CD4-positive, alpha-beta T cell treated with Interleukin-6 at 100 ng/mL for 8 hours (primary cell): ENCODE results near the gene MAP3K15.
A peak's percentile ranks its signal among the peaks of the same experiment; 100 is the strongest.

Experiments
- DNase-seq: peaks from one replicate; pipeline ENCODE4 v3.0.0-alpha.2; 2020; ENCODE audit warnings: mixed read lengths, low spot score

Gene MAP3K15, protein sequence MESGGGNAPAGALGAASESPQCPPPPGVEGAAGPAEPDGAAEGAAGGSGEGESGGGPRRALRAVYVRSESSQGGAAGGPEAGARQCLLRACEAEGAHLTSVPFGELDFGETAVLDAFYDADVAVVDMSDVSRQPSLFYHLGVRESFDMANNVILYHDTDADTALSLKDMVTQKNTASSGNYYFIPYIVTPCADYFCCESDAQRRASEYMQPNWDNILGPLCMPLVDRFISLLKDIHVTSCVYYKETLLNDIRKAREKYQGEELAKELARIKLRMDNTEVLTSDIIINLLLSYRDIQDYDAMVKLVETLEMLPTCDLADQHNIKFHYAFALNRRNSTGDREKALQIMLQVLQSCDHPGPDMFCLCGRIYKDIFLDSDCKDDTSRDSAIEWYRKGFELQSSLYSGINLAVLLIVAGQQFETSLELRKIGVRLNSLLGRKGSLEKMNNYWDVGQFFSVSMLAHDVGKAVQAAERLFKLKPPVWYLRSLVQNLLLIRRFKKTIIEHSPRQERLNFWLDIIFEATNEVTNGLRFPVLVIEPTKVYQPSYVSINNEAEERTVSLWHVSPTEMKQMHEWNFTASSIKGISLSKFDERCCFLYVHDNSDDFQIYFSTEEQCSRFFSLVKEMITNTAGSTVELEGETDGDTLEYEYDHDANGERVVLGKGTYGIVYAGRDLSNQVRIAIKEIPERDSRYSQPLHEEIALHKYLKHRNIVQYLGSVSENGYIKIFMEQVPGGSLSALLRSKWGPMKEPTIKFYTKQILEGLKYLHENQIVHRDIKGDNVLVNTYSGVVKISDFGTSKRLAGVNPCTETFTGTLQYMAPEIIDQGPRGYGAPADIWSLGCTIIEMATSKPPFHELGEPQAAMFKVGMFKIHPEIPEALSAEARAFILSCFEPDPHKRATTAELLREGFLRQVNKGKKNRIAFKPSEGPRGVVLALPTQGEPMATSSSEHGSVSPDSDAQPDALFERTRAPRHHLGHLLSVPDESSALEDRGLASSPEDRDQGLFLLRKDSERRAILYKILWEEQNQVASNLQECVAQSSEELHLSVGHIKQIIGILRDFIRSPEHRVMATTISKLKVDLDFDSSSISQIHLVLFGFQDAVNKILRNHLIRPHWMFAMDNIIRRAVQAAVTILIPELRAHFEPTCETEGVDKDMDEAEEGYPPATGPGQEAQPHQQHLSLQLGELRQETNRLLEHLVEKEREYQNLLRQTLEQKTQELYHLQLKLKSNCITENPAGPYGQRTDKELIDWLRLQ (N-terminal part only)

DNA sequence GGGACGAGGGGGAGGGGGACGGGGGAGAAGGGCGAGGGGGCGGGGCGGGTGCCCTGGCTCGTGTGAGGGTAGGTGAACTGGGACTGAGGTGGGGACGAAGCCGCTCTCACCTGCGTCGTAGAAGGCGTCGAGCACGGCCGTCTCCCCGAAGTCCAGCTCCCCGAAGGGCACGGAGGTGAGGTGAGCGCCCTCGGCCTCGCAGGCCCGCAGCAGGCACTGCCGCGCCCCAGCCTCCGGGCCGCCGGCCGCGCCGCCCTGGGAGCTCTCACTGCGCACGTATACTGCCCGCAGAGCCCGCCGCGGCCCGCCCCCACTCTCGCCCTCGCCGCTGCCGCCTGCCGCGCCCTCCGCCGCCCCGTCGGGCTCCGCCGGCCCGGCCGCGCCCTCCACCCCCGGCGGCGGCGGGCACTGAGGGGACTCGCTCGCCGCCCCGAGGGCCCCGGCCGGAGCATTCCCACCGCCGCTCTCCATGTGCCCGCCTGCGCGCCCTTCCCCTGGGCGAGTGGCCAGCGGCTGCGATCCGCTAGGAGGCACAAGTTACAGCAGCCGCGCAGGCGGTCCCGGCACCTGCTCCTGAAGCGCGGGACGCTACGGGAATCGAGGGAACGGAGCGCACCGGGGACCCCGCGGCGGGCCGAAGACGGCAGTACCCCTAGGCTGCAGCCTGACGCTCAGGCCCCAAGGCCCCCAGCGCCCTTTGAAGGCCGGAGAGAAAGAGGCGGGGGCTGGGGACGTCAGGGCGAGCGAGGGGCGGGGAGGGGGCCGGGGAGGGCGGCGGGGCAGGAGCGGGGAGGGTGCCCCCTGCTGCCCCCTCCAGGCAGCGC, at the start of gene MAP3K15:
Gene MAP3K15 (minus strand): TSS at position 718 of the 824 bp plus-strand sequence. CDS start 247 bp downstream, at position 471.
- DNase-seq, result no peak

DNA sequence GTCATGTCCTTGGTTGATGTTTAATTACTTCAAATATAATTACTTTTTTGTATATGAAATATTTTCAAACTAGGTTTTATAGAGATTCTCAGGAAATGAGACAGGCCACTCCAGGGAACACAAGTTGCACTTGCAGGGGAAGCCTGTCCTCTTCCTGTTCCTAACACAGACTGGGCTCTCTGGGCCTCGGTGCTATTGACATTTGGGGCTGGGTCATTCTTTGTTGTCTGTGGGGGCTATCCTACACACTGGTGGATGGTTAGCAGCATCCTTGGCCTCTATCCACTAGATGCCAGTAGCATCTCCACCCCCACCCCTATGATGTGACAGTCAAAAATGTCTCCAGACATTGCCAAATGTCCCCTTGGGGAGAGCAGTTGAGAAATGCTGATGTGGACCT, 49.3 kb upstream of the MAP3K15 start:
- no peak for DNase-seq

DNA sequence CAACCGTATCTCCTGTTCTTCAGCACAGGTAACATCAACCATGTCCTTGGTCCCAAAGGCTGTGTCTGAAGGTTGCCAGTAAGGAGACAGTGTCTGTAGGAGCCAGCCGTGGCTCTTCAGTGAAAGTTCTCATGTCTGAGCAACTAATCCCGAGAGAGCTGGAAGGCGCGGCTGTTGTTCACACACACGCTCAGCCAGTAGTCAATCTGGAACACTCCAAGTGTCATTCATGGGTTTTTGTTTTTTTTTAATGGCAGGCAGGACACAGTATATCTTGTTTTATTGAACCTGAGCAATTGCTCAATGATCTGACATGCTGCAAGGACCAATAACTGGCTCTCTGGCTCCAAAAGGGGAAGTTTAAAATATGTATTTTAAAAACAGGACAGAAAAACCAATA, 48.4 kb upstream of the MAP3K15 start:
- no peak for DNase-seq

DNA sequence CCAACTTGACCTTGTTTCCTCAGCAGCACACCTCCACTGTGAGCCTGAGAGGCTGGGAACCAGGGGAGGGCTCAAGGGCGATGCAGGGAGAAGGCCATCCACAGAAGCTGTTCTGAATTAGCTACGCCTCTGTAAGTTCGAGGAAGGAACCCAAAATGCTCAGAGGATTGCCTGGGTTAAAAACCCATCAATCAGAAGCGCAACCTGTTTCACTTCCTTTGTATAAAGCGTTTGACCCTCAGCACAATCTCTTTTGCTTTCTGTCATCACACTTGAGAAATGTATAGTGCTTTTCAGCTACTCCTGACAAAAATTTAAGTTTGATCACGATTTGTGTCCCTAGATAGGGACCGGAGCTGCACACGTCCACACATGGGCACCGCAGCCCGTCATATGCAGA, 48.0 kb upstream of the MAP3K15 start:
- DNase-seq, result no peak

DNA sequence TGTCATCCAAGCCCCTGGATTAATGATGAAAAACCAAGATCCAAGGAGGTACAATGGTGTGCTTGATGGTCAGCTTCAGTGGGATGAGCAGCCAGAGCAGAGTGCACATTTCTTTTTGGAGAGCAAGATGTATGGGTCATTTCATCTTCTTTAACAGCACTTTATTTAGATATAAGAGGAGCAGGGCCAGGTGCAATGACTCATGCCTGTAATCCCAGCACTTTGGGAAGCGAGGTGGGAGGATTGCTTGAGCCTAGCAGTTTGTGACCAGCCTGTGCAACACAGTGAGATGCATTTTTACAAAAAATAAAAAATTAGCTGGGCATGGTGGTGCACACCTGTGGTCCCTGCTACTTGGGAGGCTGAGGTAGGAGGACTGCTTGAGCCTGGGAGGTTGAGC, 45.3 kb upstream of the MAP3K15 start:
- DNase-seq, result no peak

DNA sequence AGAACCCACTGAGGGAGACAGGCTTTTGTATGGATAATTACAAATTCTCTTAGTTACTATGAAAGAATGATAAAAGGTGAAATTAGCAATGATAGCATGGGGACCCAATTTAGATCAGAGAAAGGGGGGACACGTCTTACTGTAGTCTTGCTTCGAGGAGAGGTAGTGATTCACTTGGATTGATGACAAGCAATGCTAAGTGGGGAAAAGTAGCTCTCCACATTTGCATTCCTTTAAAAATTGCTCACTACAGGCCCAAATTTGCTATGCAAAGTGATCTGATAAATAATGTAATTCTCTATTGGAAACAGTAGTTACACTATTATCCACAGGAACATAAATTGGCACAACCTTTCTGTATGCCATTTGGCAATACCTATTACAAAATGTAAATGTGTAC, 42.5 kb upstream of the MAP3K15 start:
- DNase-seq, result no peak

DNA sequence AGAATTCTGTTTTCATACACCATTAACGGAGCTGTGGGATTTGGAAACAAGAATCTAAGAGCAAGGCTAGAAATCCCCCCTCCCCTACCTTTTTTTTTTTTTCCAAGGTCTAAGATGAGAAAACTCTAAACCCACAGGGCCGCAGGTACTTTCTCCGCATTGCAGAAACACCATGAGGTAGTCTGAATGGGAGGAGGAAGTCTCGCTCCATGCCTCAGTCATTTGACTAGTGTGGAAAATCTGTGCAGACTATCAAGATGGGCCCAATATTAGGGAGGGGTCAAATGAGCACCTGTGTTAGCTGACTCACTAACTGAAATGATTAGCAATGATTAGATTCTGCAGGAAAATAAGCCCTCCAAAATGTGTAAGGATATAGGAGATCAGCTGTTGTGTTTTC, 40.9 kb upstream of the MAP3K15 start:
- DNase-seq, result no peak

DNA sequence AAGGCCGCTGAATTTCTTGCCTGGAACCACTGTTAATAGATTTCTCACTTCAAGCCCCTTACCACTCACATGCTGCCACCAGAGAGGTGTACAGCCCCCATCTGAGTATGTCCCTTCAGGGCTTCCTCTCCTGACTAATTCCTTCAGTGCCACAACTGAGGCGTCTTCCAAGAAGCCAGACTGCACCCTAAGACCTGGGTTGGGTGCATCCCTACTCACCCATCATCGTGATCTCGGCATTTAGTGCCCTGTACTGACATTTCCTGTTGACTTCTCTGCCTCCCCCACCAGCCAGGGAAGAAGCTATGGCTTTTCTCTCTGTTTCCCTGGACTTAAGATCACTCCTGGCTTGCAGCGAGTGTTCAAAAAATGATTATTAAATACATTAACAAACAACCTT, 40.4 kb upstream of the MAP3K15 start:
- no peak for DNase-seq

DNA sequence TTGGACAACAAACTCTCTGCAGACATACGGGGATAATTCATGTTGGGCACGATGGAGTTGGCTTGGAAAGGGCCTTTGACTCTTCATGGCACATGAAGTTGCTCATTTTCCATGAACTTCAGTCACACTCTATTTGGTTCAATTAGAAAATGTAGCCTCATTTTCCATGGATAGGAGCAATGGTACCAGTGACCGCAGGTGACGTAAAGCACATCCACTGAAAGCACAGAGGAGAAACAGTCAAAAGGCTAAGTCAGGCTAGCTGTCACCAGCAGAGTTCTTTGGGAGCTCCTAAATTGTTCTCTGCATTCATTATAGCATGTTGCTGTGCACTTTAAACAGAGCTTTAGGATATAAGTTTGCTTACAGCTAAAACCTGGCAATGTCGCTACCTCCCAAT, 39.9 kb upstream of the MAP3K15 start:
- no peak for DNase-seq

DNA sequence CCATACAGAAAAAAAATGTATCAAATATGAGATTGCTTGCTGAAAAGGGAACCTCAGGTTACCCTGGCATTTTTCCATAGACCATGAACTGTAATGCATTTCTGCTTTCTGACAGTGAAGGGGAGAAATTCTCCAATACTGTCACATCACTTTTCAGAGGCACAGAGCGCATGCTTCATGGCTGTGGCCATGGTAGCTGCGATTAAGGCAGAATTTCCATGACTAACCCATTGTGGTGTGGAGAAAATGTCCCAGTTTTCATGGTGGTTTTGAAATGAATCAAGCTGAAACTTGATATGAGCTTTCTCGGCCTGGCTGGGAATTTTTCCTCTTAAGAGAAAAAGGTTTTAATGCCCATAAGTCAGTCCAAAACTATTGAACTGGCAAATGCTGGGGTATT, 39.5 kb upstream of the MAP3K15 start:
- no peak for DNase-seq

DNA sequence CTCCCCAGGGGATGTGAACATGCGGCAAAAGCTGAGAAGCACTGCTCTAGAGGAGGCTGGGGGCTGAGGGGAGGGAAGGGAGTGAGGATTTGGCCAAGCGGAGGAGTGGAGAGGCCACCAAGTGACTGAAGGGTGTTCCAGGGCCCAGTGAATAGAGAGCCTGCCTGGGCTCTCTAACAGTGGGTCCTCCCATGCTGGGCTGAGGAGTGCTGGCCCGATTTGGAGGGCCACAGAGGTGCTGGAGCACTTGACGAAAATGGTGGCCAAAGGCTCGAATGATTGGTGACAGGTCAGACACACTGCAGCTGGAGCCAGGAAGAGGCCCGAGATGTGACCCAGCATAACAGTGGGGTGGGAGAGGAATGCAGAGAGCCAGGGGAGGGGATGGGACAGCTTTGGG, 37.5 kb upstream of the MAP3K15 start:
- DNase-seq, result no peak

DNA sequence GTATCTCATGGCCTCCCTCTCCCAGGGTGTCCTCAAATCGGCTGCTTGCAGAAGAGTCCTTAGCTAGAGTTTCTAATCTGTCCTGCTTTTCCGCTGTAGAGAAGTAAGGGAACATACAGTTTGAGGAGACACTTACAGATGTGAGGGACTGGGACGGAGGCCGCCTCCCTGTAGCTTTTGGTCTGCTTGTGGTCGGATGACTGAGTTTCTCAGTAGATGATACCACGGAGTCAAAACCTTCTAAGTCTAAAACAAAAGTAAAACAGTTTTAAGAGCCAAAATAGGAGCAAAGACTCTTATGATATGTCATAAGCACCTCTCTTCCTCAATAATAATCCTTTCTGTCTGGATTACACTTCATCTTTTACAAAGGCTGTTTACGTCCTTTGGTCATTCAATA, 34.5 kb upstream of the MAP3K15 start:
- no peak for DNase-seq

DNA sequence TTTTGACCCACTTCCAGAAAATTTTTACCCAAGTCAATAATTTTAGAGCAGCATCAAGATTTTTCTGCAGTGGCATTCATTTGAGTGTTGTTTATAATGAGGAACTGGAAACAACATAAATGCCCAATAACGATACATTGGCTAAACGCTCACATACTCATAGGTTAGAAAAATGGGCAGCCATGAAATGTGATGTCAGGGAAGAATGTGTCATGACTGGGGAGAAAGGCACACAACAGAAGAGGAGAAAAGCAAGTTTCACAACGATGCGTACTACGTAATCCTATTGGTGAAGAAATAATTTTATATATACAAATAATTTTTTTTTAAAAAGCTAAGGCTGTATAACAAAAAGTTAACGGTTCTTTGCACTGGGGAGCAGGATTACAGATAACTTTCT, 33.6 kb upstream of the MAP3K15 start:
- no peak for DNase-seq

DNA sequence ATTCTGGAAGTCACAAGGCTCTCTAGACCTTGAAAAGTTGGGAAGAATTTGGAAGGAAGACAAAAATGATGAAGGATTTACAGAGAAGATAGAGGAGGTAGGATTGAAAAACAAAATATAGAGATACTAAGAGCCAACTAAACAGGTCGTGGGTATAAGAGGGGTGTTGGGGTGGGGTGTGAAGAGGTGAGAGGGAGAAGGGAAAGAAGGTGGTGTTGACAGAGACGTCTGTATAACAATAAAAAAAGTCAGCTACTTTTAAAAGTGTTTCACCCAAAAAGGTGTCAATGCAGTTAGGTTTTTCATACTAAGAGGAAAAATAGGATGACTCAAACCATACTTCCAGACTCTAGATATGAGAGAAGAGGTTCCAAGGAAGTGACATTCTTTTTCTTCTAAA, 33.0 kb upstream of the MAP3K15 start:
- no peak for DNase-seq

DNA sequence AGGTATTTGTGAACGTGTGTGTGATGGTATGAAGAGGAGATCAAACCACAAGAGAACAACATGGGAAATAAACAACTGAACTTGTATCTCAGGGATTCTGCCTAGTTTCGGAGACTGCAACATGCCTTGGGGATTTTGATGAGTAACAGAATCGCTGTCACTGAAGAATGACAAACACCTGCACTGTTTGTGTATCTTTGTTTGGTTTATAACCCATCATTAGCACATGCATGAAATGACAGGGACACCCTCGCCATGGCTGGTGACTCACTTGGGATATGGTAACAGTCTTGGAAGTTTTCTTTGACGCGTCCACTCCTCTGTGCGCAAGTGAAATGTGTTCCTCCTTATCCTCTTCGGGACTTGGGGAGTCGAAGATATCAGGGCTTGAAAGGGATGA, 30.3 kb upstream of the MAP3K15 start:
- no peak for DNase-seq

DNA sequence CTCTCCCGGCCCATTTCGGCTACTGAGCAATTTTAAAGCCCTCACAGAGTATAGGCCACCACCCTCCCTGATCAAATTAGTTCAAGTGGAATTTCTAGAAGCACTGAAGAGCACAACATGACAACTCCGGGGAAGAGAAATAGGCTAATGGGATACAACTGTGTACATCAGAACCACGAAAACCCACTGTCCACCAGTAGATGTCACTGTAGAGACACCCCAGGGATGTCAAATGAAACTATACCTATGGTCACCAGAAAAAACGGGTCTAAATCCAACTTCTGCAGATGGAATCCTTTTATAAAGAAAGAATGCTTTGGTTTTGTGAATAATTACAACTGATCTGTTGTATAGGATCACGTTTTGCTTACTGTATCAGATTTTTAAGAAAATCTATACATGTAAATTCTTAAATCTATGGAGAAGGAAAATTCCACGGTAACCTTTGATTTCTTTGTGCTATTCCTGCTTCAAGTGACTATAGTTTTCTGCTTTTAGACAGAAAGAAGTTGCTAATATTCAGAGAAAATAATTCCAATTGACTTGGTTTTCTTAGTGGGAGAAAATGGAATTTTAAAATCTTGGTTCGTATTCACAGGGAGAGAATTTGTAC, 29.5 kb upstream of the MAP3K15 start:
- DNase-seq, result peak; percentile 19

DNA sequence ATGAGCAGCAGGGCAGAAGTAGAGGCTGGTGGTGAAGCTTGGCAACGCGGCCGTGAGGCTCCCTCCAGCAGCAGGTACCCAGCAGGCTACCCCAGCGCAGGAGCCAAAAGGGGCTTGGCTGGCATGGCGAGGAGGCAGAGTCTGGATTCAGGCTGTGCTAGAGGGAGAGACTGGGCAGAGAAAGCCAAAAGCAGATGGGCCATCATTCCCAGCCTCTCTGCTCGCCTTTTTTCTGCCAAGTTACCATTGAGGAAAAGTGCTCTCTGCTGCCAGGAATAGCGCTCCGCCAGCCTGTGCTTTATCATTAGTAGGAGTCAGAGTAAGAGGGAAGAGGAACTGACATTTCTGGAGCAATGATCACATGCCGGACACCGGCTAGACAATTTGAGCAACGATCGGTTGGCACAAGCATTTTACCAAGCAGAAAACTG, 28.7 kb upstream of the MAP3K15 start:
- DNase-seq, result no peak

DNA sequence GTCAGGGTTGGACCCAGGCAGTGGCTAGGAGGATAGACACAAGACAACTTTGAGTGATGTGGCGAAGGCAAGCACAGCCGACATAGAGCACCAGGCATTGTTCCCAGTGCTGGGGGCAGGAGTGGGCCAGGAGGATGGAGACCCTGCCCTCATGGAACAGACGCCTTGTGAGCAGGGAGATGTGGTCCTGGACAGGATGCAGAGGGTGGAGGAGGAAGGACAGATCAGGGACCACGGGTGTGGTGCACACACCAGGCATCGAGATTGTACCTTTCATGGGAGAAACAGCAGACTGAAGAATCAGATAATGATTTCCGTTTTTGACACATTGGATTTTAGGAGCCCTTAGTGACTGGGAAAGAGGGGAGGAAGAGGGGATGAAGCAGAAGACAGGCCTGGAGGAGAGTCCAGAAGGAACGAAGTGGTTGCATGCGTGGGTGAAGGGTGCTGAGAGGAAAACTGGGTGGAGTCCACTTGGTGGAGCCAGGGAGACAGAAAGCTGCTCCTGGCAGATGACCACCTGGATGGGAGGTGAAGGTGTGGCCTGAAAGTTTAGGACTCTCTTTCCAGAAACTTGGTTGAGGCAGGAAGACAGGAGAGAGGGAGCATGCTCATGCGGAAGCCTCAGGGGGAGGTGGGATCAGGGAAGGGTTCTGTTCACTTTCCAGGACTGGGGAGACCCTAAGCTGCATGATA, 27.9 kb upstream of the MAP3K15 start:
- no peak for DNase-seq

DNA sequence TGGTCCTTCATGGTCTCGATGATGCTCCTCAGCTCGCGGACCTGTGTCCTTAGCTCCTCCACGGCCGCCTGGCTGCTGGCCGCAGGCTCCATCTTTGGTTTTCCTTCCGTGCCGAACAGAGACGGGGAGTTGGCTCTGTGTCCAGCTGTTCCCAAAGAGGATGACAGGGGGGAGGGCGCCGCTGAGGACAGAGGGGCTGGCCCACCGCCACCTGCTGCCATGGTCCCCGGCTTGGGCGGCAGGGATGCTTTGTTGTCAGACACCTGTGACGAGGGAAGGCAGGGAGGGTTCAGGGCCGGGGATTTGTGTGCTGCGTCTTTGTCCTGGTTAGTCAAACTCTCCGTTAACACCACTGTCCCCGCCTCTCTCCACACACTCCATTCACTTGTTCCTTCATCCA, 26.6 kb upstream of the MAP3K15 start:
- DNase-seq, result no peak

DNA sequence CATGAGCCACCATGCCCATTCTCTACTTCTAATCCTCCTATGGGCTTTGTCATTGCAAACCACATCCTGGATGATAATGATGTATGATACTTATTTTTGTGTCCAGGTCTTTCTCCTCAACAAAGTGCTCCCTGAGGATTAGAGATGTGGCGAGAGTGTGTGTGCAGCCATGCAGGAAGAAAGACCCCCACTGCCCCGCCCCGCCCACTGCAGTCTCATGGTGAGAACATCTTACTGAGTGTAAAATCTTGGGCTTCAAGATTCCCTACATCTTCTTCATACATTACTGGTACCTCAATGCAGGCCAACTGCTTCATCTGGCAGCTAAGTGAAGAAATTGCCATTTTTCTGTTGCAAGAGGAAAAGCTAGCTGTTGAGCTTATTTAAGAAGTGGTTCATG, 25.9 kb upstream of the MAP3K15 start:
- DNase-seq, result no peak

DNA sequence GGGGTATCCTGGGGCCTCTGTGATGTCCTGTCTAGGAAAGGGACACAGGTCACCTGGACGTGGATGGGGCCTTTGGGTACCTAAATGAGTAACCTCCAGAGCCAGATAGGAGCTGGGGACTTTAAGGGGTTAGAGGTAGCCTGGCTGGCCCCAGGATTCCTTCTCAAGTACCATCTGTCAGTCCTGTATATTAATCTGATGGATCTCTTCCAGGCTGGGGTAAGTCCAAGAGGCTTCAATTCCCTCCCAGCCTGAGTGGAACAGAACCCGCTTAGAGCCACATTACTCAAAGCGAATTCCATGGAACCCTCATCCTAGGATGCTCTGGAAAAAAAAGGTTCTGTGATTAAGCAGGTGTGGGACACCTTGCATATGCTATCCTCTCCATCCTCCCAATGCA, 24.8 kb upstream of the MAP3K15 start:
- no peak for DNase-seq
